Fibroblast of peridontal ligament (primary cell): ENCODE results near the gene MIOX.

Source experiments
- DNase-seq: peaks from one replicate; pipeline ENCODE4 v3.0.0-alpha.2; 2010; ENCODE audit errors: extremely low read depth

MIOX gene

DNA sequence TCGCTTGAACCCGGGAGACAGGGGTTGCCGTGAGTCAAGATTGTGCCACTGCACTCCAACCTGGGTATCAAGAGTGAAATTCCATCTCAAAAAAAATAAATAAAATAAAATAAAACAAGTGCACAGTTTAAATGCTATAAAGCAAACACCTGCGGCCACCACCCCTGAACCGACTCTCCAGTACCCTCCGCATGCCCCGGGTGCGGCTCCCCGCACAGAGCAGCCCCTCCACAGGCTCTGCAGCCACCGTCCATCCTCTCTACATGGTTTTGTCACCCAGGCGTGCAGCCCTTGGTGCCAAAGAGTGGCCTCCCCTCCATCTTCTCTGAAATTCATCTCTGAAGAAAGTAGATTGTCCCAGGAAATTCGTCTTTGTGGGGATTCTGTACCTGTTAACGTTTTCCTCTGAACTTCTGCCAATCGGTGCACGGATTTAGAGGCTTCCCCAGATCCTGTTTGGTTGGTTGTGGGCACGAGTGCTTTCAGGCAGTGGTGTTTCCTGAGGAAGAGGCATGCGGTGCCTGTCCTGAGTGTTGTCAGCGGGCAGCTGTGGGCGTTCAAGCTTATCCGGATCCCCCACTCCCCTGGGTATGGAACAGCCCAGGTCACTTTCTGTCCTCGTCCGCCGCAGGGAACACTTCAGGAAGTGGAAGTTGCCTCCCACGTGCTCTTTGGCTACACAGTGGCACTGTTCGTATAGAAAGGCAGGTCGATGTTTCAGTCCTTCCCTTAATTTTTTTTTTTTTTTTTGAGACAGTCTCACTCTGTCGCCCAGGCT, 4.1 kb downstream of the MIOX start:
- DNase-seq = no peak

GRCh38 chr22:50497093-50497492, 10.4 kb downstream of the MIOX start:
- DNase-seq = no peak

GRCh38 chr22:50498322-50498890, 11.7 kb downstream of the MIOX start:
- DNase-seq = peak; percentile 55

- no peak for DNase-seq
These were observed 13.8 kb downstream of the MIOX start for GRCh38 chr22:50500452-50500851.

DNA sequence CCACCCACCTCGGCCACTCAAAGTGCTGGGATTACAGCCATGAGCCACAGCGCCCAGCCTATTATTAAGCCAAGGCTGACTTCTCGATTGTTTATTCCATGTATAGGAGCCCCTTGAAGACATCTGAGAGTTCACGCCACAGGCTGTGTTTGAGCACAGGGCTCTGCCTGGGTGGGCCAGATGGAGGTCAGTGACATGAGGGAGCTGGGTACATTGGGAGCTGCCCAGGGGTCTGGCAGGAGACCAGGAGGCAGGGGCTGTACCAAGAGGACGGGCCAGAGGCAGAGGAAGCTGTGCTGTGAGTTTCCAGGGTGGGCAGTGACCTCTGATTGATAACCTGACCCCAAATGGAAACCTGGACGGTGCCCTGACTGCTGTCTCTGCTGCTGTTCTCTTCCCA, 15.4 kb downstream of the MIOX start:
- DNase-seq = no peak

DNA sequence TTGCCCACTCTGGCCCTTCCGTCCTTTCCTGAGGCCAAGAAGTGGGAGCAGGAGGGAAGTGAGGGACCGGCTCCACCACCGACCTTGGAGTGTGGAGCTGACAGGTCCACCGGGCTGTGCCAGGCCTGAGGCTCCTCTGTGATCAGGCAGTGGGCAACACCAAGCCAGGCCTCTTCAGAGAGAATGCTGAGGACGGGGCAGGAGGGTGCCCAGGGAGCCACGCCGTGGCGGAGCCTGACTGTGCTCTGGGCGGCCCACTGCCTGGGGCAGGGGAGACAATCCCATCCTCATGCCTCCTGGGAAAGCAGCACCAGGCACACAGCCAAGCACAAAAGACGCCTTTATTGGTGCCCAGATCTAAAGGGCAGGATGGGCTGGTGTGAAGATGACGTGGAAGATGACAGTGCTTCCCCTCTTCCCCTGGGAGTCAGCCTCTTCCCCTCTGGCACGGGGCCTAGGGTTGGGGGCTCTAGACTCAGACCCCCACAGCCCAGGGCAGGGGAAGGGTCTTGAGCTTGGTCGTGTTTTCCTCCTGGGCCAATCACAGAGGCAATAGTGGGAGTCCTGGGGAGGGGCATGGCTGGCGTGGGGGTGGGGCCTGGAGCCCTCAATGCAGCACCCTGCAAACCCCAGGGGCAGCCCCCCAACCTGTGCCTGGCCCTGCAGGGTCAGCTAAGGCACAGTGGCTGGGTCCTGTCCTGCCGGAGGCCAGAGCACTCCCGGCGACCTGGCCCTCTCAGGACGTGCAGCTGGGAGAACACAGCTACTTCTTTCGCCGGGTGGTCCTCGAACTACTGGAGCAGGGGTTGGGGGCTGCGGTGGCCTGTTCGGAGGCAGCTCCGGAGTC, 16.2 kb downstream of the MIOX start:
- no peak for DNase-seq

DNA sequence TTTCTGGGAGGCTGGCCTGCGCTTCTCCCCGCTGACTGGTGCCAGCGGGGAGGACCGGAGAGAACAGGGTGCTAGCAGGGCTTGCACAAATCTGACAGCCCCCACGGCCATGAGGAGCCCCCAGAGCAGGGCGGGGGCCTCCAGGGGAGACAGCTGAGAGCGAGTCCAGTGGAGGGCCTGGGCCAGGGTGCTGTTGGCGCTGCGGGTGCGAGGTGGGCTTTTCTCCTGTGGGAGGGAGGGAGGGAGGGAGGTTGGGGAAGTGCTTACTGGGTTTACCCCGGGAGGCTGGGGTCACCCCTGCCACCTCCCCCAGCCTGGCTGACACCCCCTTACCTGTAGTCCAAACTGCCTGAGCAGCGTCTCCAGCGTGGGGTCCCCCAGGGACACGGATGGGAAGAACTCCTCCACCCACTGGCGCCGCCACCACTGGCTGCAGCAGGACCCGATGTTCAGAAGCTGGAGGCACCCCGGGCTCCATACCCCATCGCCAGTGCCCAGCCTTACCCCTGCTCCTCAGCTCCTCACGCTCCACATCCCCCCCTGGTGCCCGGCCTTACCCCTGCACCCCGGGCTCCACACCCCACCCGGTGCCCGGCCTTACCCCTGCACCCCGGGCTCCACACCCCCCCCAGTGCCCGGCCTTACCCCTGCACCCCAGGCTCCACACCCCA, 17.0 kb downstream of the MIOX start:
- DNase-seq = no peak

GRCh38 chr22:50504369-50505211, 17.9 kb downstream of the MIOX start:
- no peak for DNase-seq

- DNase-seq = no peak
These were observed 18.7 kb downstream of the MIOX start for GRCh38 chr22:50505276-50505775.

GRCh38 chr22:50505776-50506610, 19.3 kb downstream of the MIOX start:
- no peak for DNase-seq

DNA sequence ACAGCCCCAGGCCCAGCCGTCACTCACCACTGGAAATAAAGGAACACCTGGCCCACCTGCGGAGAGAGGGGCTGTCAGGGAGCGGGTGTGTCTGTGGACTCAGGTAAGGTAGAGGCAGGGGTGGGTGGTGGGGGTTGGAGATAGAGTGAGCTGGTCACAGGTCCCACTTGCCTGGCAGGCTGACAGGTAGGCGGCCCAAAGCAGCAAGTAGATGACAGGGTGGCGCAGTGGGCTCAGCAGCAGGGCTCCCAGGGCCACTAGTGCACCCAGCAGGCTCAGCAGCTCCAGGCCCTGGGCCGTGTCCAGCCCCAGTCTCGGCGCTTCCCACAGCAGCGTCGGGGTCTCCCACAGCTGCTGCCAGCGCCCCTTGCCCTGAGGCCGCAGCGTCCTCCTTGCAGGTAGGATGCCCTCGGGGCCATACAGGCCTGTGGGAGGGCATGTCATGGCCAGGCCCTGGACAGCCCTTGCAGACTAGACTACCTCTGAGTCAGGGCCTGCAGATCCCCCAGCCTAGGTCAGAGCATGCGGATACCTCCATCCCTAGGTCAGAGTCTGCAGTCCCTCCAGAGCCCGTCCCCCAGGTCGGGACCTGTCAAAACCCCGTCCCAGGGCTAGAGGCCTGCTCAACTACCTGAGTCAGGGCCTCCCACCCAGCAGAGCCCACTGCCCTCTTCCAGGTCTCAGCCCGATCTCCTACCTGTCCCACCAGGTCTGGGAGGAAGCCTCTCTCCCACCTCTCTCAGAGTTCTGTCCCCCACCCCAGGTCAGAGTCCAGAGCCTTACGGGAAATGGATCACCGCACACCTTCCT, 20.2 kb downstream of the MIOX start:
- no peak for DNase-seq

- no peak for DNase-seq
These were observed 20.8 kb downstream of the MIOX start, which contains the start of gene LMF2 for GRCh38 chr22:50507421-50507990. LMF2 (minus strand) TSS chr22:50507702; CDS start chr22:50507675, 27 bp downstream.

GRCh38 chr22:50507991-50508884, 21.6 kb downstream of the MIOX start, which contains the start of gene NCAPH2:
NCAPH2 (plus strand) TSS chr22:50508224; CDS start chr22:50508338, 114 bp downstream.
- peak; percentile 95 for DNase-seq

- DNase-seq = no peak
These were observed 22.2 kb downstream of the MIOX start for GRCh38 chr22:50508897-50509296.

GRCh38 chr22:50513175-50513574, 26.5 kb downstream of the MIOX start:
- DNase-seq = no peak

DNA sequence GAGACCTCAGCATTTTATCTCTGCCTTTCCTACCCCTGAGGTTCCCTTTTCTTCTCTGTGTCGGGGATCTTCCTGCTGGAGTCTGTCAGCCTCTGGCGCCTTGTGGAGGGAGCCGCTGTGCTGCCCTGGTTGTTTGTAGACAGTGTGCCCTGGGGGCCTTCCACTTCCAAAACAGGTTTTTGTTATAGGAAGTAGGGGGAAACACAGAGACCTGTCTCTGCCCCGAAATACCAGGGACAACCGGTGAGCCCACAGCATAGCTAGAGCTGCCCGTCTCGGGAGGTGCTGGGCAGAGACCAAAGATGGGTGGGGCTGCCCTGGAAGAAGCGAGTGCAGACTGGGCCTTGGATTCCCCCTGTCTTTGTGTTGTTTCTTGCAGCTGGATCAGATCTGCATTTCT, 29.4 kb downstream of the MIOX start:
- DNase-seq = no peak

DNA sequence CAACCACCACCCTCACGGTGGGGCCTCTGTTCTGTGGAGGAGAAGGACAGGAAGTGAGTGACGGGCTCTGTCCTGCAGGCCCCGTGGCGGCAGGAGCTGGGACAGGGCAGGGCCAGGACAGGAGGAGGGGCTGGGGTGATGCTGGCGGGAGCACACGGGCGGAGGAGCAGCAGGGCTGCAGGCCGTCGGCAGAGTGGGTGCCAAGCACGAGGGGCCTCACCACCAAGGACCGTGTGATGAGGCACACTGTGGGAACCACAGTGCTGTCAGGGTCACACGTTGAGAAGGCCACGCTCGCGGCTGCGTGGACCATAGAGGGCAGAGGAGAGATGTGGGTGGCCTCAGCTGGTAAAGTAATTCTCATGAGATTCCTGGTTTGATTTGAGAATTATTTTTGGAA, 30.2 kb downstream of the MIOX start:
- DNase-seq = no peak
